GM23338 (cell line): ENCODE data around the gene TPSAB1. TPM values are rescaled to one million over a fixed set of nuclear protein-coding genes. Genes with fewer than 3 reads are reported as not detected.
A peak's percentile ranks its signal among the peaks of the same experiment; 100 is the strongest.
"Not testable (repeated sequence)": the region's sequence is repeated elsewhere in the genome, so short reads cannot be mapped to it uniquely, and the experiment has no call there.

ENCODE experiments used
- ATAC-seq: fragments of 200-7000 bp; cut with Tn5 transposase; 3 replicates; pipeline ENCODE4 v1.9.1; 2020
- DNase-seq: peaks from one replicate; pipeline ENCODE4 v3.0.0-alpha.2; 2015; ENCODE audit warnings: low spot score
- H2AFZ ChIP-seq: fragments of 200-600 bp; sonication (generic); 2 replicates; pipeline ENCODE4 v1.8.0; 2016; ENCODE audit warnings: antibody characterized with exemption, mild to moderate bottlenecking, moderate library complexity
- H3F3A ChIP-seq: fragments of 200-600 bp; sonication (generic); replicated peaks from 2 replicates; pipeline ENCODE4 v1.8.0; 2017; ENCODE audit warnings: antibody characterized with exemption, mixed run types, low read depth
- H3K27ac ChIP-seq: fragments of 200-600 bp; sonication (generic); 2 replicates; pipeline ENCODE4 v1.6.1; 2016; ENCODE audit warnings: low read depth
- H3K27me3 ChIP-seq: fragments of 200-600 bp; sonication (generic); 2 replicates; pipeline ENCODE4 v1.8.0; 2016; ENCODE audit warnings: mild to moderate bottlenecking, mixed run types, moderate library complexity; ENCODE audit not compliant: insufficient read depth
- H3K36me3 ChIP-seq: fragments of 200-600 bp; sonication (generic); 2 replicates; pipeline ENCODE4 v1.8.0; 2016; ENCODE audit warnings: mild to moderate bottlenecking; ENCODE audit not compliant: insufficient read depth
- H3K4me1 ChIP-seq: fragments of 200-600 bp; sonication (generic); 2 replicates; pipeline ENCODE4 v1.8.0; 2016; ENCODE audit warnings: mild to moderate bottlenecking, moderate library complexity; ENCODE audit not compliant: insufficient read depth
- H3K4me2 ChIP-seq: fragments of 200-600 bp; sonication (generic); 2 replicates; pipeline ENCODE4 v1.7.1; 2017; ENCODE audit warnings: mixed run types
- H3K4me3 ChIP-seq: fragments of 200-600 bp; sonication (generic); 2 replicates; pipeline ENCODE4 v1.6.1; 2016; ENCODE audit warnings: mixed run types
- H3K79me2 ChIP-seq: fragments of 200-600 bp; sonication (generic); replicated peaks from 2 replicates; pipeline ENCODE4 v1.8.0; 2017; ENCODE audit warnings: mild to moderate bottlenecking; ENCODE audit not compliant: insufficient read depth
- H3K9me2 ChIP-seq: fragments of 200-600 bp; sonication (generic); 2 replicates; pipeline ENCODE4 v1.8.0; 2017; ENCODE audit not compliant: insufficient read depth
- H4K20me1 ChIP-seq: fragments of 200-600 bp; sonication (generic); replicated peaks from 2 replicates; pipeline ENCODE4 v1.8.0; 2017; ENCODE audit warnings: mild to moderate bottlenecking; ENCODE audit not compliant: insufficient read depth
- H3K27ac Mint-ChIP-seq: 2 replicates; pipeline ENCODE4 v1.8.0; 2020; ENCODE audit warnings: inconsistent platforms, mild to moderate bottlenecking, moderate library complexity, mixed read lengths
- H3K27me3 Mint-ChIP-seq: 3 replicates; pipeline ENCODE4 v1.8.0; 2022; ENCODE audit warnings: low read depth, mild to moderate bottlenecking, moderate library complexity, mixed read lengths, inconsistent platforms; ENCODE audit not compliant: insufficient read depth, poor library complexity
- H3K36me3 Mint-ChIP-seq: 3 replicates; pipeline ENCODE4 v1.8.0; 2021; ENCODE audit warnings: low read depth, mild to moderate bottlenecking, inconsistent platforms, moderate library complexity, mixed read lengths
- H3K4me1 Mint-ChIP-seq: 3 replicates; pipeline ENCODE4 v1.8.0; 2020; ENCODE audit warnings: mild to moderate bottlenecking, inconsistent platforms, mixed read lengths
- H3K4me3 Mint-ChIP-seq: 3 replicates; pipeline ENCODE4 v1.8.0; 2021; ENCODE audit warnings: moderate library complexity, mild to moderate bottlenecking, inconsistent platforms, mixed read lengths
- H3K9me3 Mint-ChIP-seq: 3 replicates; pipeline ENCODE4 v1.8.0; 2020; ENCODE audit warnings: moderate library complexity, mild to moderate bottlenecking, inconsistent platforms, mixed read lengths
- CREB1 ChIP-seq: fragments of 250-450 bp; sonication (Bioruptor Pico); IDR thresholded peaks from 2 replicates; pipeline ENCODE4 v1.5.0; 2020; ENCODE audit warnings: low read depth, mild to moderate bottlenecking, moderate library complexity
- JUNB ChIP-seq: IDR thresholded peaks from one replicate; pipeline ENCODE4 v1.6.1; 2016; ENCODE audit warnings: antibody characterized with exemption; ENCODE audit not compliant: unreplicated experiment
- NANOG ChIP-seq: IDR thresholded peaks from 2 replicates; pipeline ENCODE4 v1.6.1; 2016; ENCODE audit warnings: antibody characterized with exemption, borderline replicate concordance
- POLR2AphosphoS5 ChIP-seq: IDR thresholded peaks from 2 replicates; pipeline ENCODE4 v1.6.1; 2016; ENCODE audit warnings: antibody characterized with exemption, low read depth
- ZNF114 ChIP-seq: fragments of 250-450 bp; sonication (Bioruptor Pico); IDR thresholded peaks from 2 replicates; pipeline ENCODE4 v1.5.0; 2020; ENCODE audit warnings: mild to moderate bottlenecking, moderate library complexity
- polyA plus RNA-seq: library from polyadenylated mRNA; unstranded; fragments of >200 nt; fragmentation: Nextera tagmentation; extraction: Ambion mirVana; gene quantifications from 2 replicates; pipeline ENCODE4 v1.2.1, GENCODE V29; 2016
- total RNA-seq: library from RNA; depleted of rRNA; stranded (reverse); fragments of >200 nt; shearing (Covaris generic); gene quantifications from 2 replicates; pipeline ENCODE4 v1.2.3, GENCODE V29; 2014
- TF ChIP-seq, protein P1 (sequence below): IDR thresholded peaks from one replicate; pipeline ENCODE4 v1.6.1; 2018; ENCODE audit warnings: antibody characterized with exemption; ENCODE audit not compliant: unreplicated experiment
- TF ChIP-seq, protein P2 (sequence below): IDR thresholded peaks from 2 replicates; pipeline ENCODE4 v1.6.1; 2016; ENCODE audit warnings: antibody characterized with exemption

The TPSAB1 gene
- total and polyA plus RNA-seq, 2 experiments from 2014 or later = not detected

DNA sequence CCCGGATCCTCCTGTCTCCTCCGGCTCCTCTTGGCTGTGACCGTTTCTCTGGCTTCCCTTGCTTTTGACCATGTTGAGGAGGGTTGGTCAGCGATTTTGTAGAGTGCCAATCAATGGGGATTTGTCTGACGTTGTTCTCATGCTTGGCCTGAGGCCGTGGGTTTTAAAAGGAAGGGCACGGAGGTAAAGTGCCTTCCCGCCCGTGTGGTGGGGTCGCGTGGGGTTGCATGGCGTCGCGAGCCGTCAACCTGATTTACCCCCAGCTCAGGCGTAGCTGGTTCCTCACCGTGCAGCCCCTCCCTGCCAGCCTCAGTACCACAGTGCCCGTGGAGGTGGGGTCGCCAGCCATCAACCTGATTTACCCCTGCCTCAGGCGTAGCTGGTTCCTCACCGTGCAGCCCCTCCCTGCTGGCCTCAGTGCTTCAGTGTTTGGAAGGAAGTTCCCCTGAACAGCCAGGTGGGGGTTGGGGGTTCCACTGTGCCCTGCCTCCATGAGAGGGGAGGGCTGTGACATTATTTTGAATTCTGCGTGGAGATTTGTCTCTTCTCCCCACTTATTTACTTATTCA is 5.0 kb downstream of the TPSAB1 start:
- Histone ChIP-seq H3K4me3 (no peak overlapping the region), H3K27me3 (peaks cover 16% of the 10 kb centered on the region; the same call in 1 of the 2 replicates), H3K36me3 (no peaks in the 10 kb centered on the region), H3K79me2 (no peaks in the 10 kb centered on the region), H3K4me2 (no peak overlapping the region), H3F3A (0 out of 2 replicates have a peak, but pooled peaks cover 3% of the 10 kb centered on the region), H3K4me1 (no peaks in the 10 kb centered on the region), H3K9me2 (no peaks in the 10 kb centered on the region), H2AFZ (no peak overlapping the region), H3K27ac (no peak overlapping the region), H4K20me1 (no peaks in the 10 kb centered on the region)
- H3K27ac Mint-ChIP-seq = no peak overlapping the region
- no peaks in the 10 kb centered on the region for H3K36me3 Mint-ChIP-seq
- peaks cover 16% of the 10 kb centered on the region for H3K27me3 Mint-ChIP-seq
- no peaks in the 10 kb centered on the region for H3K9me3 Mint-ChIP-seq
- DNase-seq = no peak
- H3K4me1 Mint-ChIP-seq = no peaks in the 10 kb centered on the region
- TF ChIP-seq, protein P1, sequence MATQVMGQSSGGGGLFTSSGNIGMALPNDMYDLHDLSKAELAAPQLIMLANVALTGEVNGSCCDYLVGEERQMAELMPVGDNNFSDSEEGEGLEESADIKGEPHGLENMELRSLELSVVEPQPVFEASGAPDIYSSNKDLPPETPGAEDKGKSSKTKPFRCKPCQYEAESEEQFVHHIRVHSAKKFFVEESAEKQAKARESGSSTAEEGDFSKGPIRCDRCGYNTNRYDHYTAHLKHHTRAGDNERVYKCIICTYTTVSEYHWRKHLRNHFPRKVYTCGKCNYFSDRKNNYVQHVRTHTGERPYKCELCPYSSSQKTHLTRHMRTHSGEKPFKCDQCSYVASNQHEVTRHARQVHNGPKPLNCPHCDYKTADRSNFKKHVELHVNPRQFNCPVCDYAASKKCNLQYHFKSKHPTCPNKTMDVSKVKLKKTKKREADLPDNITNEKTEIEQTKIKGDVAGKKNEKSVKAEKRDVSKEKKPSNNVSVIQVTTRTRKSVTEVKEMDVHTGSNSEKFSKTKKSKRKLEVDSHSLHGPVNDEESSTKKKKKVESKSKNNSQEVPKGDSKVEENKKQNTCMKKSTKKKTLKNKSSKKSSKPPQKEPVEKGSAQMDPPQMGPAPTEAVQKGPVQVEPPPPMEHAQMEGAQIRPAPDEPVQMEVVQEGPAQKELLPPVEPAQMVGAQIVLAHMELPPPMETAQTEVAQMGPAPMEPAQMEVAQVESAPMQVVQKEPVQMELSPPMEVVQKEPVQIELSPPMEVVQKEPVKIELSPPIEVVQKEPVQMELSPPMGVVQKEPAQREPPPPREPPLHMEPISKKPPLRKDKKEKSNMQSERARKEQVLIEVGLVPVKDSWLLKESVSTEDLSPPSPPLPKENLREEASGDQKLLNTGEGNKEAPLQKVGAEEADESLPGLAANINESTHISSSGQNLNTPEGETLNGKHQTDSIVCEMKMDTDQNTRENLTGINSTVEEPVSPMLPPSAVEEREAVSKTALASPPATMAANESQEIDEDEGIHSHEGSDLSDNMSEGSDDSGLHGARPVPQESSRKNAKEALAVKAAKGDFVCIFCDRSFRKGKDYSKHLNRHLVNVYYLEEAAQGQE = no peak
- TF ChIP-seq JUNB = no peak
- no peak for TF ChIP-seq ZNF114 (CRISPR knock-in tag)
- TF ChIP-seq, protein P2, sequence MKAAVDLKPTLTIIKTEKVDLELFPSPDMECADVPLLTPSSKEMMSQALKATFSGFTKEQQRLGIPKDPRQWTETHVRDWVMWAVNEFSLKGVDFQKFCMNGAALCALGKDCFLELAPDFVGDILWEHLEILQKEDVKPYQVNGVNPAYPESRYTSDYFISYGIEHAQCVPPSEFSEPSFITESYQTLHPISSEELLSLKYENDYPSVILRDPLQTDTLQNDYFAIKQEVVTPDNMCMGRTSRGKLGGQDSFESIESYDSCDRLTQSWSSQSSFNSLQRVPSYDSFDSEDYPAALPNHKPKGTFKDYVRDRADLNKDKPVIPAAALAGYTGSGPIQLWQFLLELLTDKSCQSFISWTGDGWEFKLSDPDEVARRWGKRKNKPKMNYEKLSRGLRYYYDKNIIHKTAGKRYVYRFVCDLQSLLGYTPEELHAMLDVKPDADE = no peak
- TF ChIP-seq CREB1 (CRISPR knock-in tag) = no peak
- TF ChIP-seq POLR2AphosphoS5 = no peak
- no peak for TF ChIP-seq NANOG
- no peak for ATAC-seq
- H3K4me3 Mint-ChIP-seq = no peak overlapping the region

GRCh38 chr16:1247903-1248537 is 7.5 kb downstream of the TPSAB1 start:
- not testable (repeated sequence) for H3K4me1 Mint-ChIP-seq, H3F3A ChIP-seq, ATAC-seq, H3K4me3 Mint-ChIP-seq, DNase-seq, H3K36me3 ChIP-seq, H4K20me1 ChIP-seq, H3K9me3 Mint-ChIP-seq, H3K4me3 ChIP-seq, H3K9me2 ChIP-seq, H3K27ac Mint-ChIP-seq, H3K79me2 ChIP-seq, H3K4me1 ChIP-seq, H3K36me3 Mint-ChIP-seq, H2AFZ ChIP-seq, H3K4me2 ChIP-seq, H3K27ac ChIP-seq
- peaks cover 17% of the 10 kb centered on the region for H3K27me3 Mint-ChIP-seq
- peaks cover 19% of the 10 kb centered on the region; the same call in 1 of the 2 replicates for H3K27me3 ChIP-seq

DNA sequence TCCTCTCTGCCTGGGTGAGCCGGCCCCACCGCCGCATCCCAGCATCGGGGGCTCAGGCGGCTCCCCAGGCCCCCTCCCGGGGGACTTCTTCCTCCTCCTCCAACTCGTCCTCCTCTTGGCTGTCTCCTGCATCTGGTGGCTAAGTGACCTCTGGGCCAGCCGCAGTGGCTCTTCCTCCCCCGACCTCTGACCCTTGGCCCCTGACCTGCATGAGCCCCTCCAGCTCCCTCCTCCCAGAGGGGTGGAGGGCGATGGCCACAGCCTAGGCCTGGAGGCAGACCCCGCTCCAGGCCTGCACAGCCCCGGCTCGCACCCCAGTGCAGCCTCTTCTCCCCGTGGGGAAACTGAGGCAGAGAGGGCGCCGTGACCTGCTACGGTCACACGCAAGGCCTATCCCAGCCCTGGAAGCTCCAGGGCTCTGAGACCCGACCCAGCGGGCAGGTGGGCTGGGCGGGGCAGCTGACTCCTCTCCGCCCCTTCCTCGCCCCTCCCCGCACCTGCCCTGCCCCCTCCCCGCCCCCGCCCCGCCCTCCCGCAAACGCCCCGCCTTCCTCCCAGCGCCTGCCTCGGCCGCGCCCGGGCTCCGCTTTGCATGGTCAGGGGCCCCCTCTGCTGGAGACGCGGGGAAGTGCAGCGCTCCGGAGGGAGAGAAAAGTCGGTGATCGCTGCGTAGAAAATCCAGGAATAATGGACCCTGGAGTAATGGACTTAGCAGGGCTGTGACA is 8.7 kb downstream of the TPSAB1 start:
- H3K4me2 ChIP-seq, H4K20me1 ChIP-seq, H3K4me1 ChIP-seq, H3K9me3 Mint-ChIP-seq, H3K79me2 ChIP-seq, H3K9me2 ChIP-seq, H2AFZ ChIP-seq, H3K36me3 ChIP-seq, H3K4me3 Mint-ChIP-seq, DNase-seq, H3F3A ChIP-seq, H3K27ac Mint-ChIP-seq, H3K4me3 ChIP-seq, H3K4me1 Mint-ChIP-seq, H3K27ac ChIP-seq, H3K36me3 Mint-ChIP-seq: not testable (repeated sequence)
- H3K27me3 ChIP-seq = peaks cover 19% of the 10 kb centered on the region; the same call in 1 of the 2 replicates
- peaks cover 17% of the 10 kb centered on the region for H3K27me3 Mint-ChIP-seq
- peak; percentile 71 for ATAC-seq

DNA sequence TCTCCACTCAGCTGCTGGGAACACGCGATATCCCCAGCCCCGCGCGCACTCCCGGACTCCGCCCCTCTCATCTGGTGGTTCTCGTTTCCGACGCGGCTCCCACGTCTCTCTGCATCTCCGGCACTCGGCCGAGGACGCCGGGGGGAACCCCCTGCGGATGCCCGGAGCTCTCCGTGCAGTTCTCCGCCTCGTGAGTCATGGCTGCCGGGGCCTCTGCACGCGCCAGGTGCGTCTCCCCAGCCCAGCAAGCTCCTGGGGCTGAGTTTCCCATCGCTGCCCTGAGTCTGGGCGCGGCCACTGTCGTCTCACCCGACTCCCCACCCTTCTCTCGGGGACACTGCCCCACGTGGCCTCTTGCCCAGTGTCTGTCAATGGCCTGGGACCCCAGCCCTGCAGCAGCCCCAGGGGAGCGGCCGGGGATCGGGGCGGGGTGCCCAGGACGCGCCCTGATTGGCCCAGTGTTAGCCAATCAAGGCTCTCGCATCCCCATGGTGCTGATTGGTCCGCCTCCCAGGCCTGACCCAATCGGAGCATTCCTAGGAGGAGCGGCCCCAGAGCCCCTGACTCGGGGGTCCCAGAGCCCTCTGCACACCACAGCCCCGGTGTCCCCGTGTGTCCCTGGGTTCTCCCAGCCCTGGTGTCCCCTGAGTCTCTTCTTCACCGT is 13.3 kb downstream of the TPSAB1 start:
- not testable (repeated sequence) for H3K36me3 ChIP-seq, H3K27me3 Mint-ChIP-seq, H3K9me3 Mint-ChIP-seq, DNase-seq, H3K27me3 ChIP-seq, H3K4me3 Mint-ChIP-seq, H3K36me3 Mint-ChIP-seq, H3K4me3 ChIP-seq, H3K4me1 ChIP-seq, H2AFZ ChIP-seq, H3K4me2 ChIP-seq, H3K27ac ChIP-seq, H3K79me2 ChIP-seq, H3K27ac Mint-ChIP-seq, H3K9me2 ChIP-seq, H4K20me1 ChIP-seq, H3F3A ChIP-seq, H3K4me1 Mint-ChIP-seq
- ATAC-seq = peak; percentile 83
